ENCODE results near the gene ACVR2A. TPM values are rescaled to one million over a fixed set of nuclear protein-coding genes. Genes with fewer than 3 reads are reported as not detected.

The ACVR2A gene
- polyA plus RNA-seq, 3 donors = 2.6 to 10.5 (median 3.7) TPM

GRCh38 chr2:147927053-147927588 is 82.3 kb downstream of the ACVR2A start:
- Histone ChIP-seq H3K9me3 (replicated peaks in 1 of 2; ENCODE audit: control insufficient read depth in 1 of 2, insufficient read depth in 1 of 2, low read length in 2 of 2) (no peaks in the 10 kb centered on the region), H3K36me3 (replicated peaks in 1 of 2; ENCODE audit: control insufficient read depth in 1 of 2, insufficient read depth in 2 of 2, low read length in 2 of 2) (peaks cover 15 to 53% of the 10 kb centered on the region in 2 donors), H3K27me3 (ENCODE audit: control insufficient read depth in 2 of 2, insufficient read depth in 2 of 2, low read length in 2 of 2) (no peaks in the 10 kb centered on the region), H3K79me2 (ENCODE audit: insufficient read depth, low read length) (no peaks in the 10 kb centered on the region), H3K9ac (ENCODE audit: insufficient read depth, low read length, poor library complexity, severe bottlenecking) (no peak overlapping the region), H3K4me3 (replicated peaks in 1 of 3; ENCODE audit: low read depth in 2 of 3, low read length in 3 of 3) (no peak overlapping the region), H3K27ac (ENCODE audit: low read depth in 1 of 2, low read length in 2 of 2) (no peak overlapping the region), H3K4me2 (replicated peaks; ENCODE audit: extremely low read depth, low read length, poor library complexity, severe bottlenecking) (no peak overlapping the region), H4K20me1 (ENCODE audit: insufficient read depth, low read length) (peaks cover 11% of the 10 kb centered on the region), H2AFZ (ENCODE audit: insufficient read depth, low read depth, low read length, poor library complexity, severe bottlenecking) (no peak overlapping the region), H3K4me1 (ENCODE audit: control insufficient read depth in 1 of 2, insufficient read depth in 2 of 2, low read length in 2 of 2) (no peaks in the 10 kb centered on the region)
- H3K36me3 Mint-ChIP-seq = peaks cover 30 to 40% of the 10 kb centered on the region in 2 donors
- H3K27me3 Mint-ChIP-seq (ENCODE audit: low read depth in 3 of 3) = no peaks in the 10 kb centered on the region
- WGBS (ENCODE audit: insufficient coverage) = 100% methylated on average over 1 of the region's 4 CpGs
- H3K9me3 Mint-ChIP-seq = no peaks in the 10 kb centered on the region
- no peak overlapping the region for H3K4me3 Mint-ChIP-seq
- intact Hi-C loops (cut with micrococcal nuclease) = no loop called here
- H3K27ac Mint-ChIP-seq = no peak overlapping the region
- no peak for DNase-seq
- no peak for TF ChIP-seq CTCF (IDR thresholded peaks at IDR 0.05)
- no peaks in the 10 kb centered on the region for H3K4me1 Mint-ChIP-seq

GRCh38 chr2:147933931-147934330 is 89.1 kb downstream of the ACVR2A start:
- no peaks in the 10 kb centered on the region for H3K27me3 ChIP-seq (ENCODE audit: control insufficient read depth in 2 of 2, insufficient read depth in 2 of 2, low read length in 2 of 2)
- H3K9me3 Mint-ChIP-seq = no peaks in the 10 kb centered on the region
- no peak overlapping the region for H3K9ac ChIP-seq (ENCODE audit: insufficient read depth, low read length, poor library complexity, severe bottlenecking)
- peaks cover 26 to 73% of the 10 kb centered on the region in 2 donors for H3K36me3 ChIP-seq (replicated peaks in 1 of 2; ENCODE audit: control insufficient read depth in 1 of 2, insufficient read depth in 2 of 2, low read length in 2 of 2)
- no peaks in the 10 kb centered on the region for H3K79me2 ChIP-seq (ENCODE audit: insufficient read depth, low read length)
- H2AFZ ChIP-seq (ENCODE audit: insufficient read depth, low read depth, low read length, poor library complexity, severe bottlenecking) = no peak overlapping the region
- no peak overlapping the region for H3K4me2 ChIP-seq (replicated peaks; ENCODE audit: extremely low read depth, low read length, poor library complexity, severe bottlenecking)
- no peaks in the 10 kb centered on the region for H3K27me3 Mint-ChIP-seq (ENCODE audit: low read depth in 3 of 3)
- H3K4me1 ChIP-seq (ENCODE audit: control insufficient read depth in 1 of 2, insufficient read depth in 2 of 2, low read length in 2 of 2) = no peaks in the 10 kb centered on the region
- no peak for TF ChIP-seq CTCF (IDR thresholded peaks at IDR 0.05)
- H3K27ac Mint-ChIP-seq = no peak overlapping the region
- H3K4me3 ChIP-seq (replicated peaks in 1 of 3; ENCODE audit: low read depth in 2 of 3, low read length in 3 of 3) = no peak overlapping the region
- H3K27ac ChIP-seq (ENCODE audit: low read depth in 1 of 2, low read length in 2 of 2) = no peak overlapping the region
- no peaks in the 10 kb centered on the region for H3K4me1 Mint-ChIP-seq
- H3K4me3 Mint-ChIP-seq = no peak overlapping the region
- no peak for DNase-seq
- H3K9me3 ChIP-seq (replicated peaks in 1 of 2; ENCODE audit: control insufficient read depth in 1 of 2, insufficient read depth in 1 of 2, low read length in 2 of 2) = no peaks in the 10 kb centered on the region
- intact Hi-C loops (cut with micrococcal nuclease) = loop anchor here in 1 of 2 donors (10.0 kb wide), 2 partner anchors 581 to 1061 kb away; no protein-coding TSS in a partner anchor
- H4K20me1 ChIP-seq (ENCODE audit: insufficient read depth, low read length) = no peaks in the 10 kb centered on the region
- peaks cover 41 to 46% of the 10 kb centered on the region in 2 donors for H3K36me3 Mint-ChIP-seq
